PC-3 (cell line): Measurements from ENCODE around the gene CST11. TPM values are rescaled to one million over a fixed set of nuclear protein-coding genes. Genes with fewer than 3 reads are reported as not detected.

Experiments
- ATAC-seq: fragments of 200-7000 bp; cut with Tn5 transposase; 2 replicates; pipeline ENCODE4 v1.9.1; 2020; ENCODE audit warnings: mild to moderate bottlenecking, moderate library complexity
- BruUV-seq: library from RNA; stranded (reverse); fragments of 400-500 nt; replicated peaks from 2 replicates; lab custom pipeline; 2021; lab: Mats Ljungman, UMichigan
- CTCF ChIA-PET: fragments of 300-600 bp; sonication (Branson Sonifier 250); formaldehyde crosslinking; loops from one replicate; lab custom pipeline; 2022; ENCODE audit warnings: antibody characterized with exemption; lab: Charles Lee
- POLR2A ChIA-PET: fragments of 300-600 bp; sonication (Branson Sonifier 250); formaldehyde crosslinking; loops from one replicate; lab custom pipeline; 2022; ENCODE audit warnings: antibody characterized with exemption; ENCODE audit not compliant: unreplicated experiment; lab: Charles Lee
- DNase-seq: peaks from one replicate; pipeline ENCODE4 v3.0.0-alpha.2; 2015
- H2AFZ ChIP-seq: fragments of 300-600 bp; sonication (generic); 2 replicates; pipeline ENCODE4 v1.6.0; 2016; ENCODE audit warnings: antibody characterized with exemption, low read length
- H3F3A ChIP-seq: fragments of 300-600 bp; sonication (generic); one replicate; pipeline ENCODE4 v1.6.0; 2017; ENCODE audit warnings: antibody characterized with exemption, low read length, control low read depth, mild to moderate bottlenecking; ENCODE audit not compliant: unreplicated experiment
- H3K27ac ChIP-seq: fragments of 300-600 bp; sonication (generic); 2 replicates; pipeline ENCODE4 v1.5.1; 2016; ENCODE audit warnings: mild to moderate bottlenecking, low read length
- H3K27me3 ChIP-seq: fragments of 300-600 bp; sonication (generic); 2 replicates; pipeline ENCODE4 v1.6.1; 2016; ENCODE audit warnings: low read length, mixed read lengths
- H3K36me3 ChIP-seq: fragments of 300-600 bp; sonication (generic); 2 replicates; pipeline ENCODE4 v1.6.1; 2016; ENCODE audit warnings: low read depth, mixed run types, low read length, mixed read lengths
- H3K4me1 ChIP-seq: fragments of 300-600 bp; sonication (generic); 2 replicates; pipeline ENCODE4 v1.5.1; 2016; ENCODE audit warnings: low read length; ENCODE audit not compliant: insufficient read depth
- H3K4me2 ChIP-seq: fragments of 300-600 bp; sonication (generic); 2 replicates; pipeline ENCODE4 v1.6.0; 2016; ENCODE audit warnings: low read length
- H3K4me3 ChIP-seq: fragments of 300-600 bp; sonication (generic); 2 replicates; pipeline ENCODE4 v1.5.1; 2016; ENCODE audit warnings: mild to moderate bottlenecking, low read length, mixed read lengths
- H3K79me2 ChIP-seq: fragments of 300-600 bp; sonication (generic); 2 replicates; pipeline ENCODE4 v1.6.1; 2017; ENCODE audit warnings: low read length, mixed read lengths
- H3K9ac ChIP-seq: fragments of 300-600 bp; sonication (generic); 2 replicates; pipeline ENCODE4 v1.6.0; 2016; ENCODE audit warnings: mild to moderate bottlenecking, low read length
- H3K9me2 ChIP-seq: fragments of 300-600 bp; sonication (generic); replicated peaks from 2 replicates; pipeline ENCODE4 v1.6.1; 2016; ENCODE audit warnings: mixed run types, low read length, mixed read lengths
- H3K9me3 ChIP-seq: fragments of 300-600 bp; sonication (generic); 2 replicates; pipeline ENCODE4 v1.6.1; 2016; ENCODE audit warnings: low read length, mixed read lengths
- H4K20me1 ChIP-seq: fragments of 300-600 bp; sonication (generic); 2 replicates; pipeline ENCODE4 v1.6.1; 2016; ENCODE audit warnings: low read length, mixed read lengths
- CTCF ChIP-seq: fragments of 300-600 bp; sonication (generic); conservative IDR thresholded peaks from 2 replicates; pipeline ENCODE4 v1.5.1; 2017; ENCODE audit warnings: antibody characterized with exemption, low read depth, mild to moderate bottlenecking, low read length
- EZH2 ChIP-seq: fragments of 300-600 bp; sonication (generic); IDR thresholded peaks from one replicate; pipeline ENCODE4 v1.6.1; 2017; ENCODE audit warnings: antibody characterized with exemption, mild to moderate bottlenecking, low read length; ENCODE audit not compliant: unreplicated experiment
- EZH2phosphoT487 ChIP-seq: fragments of 300-600 bp; sonication (generic); IDR thresholded peaks from 2 replicates; pipeline ENCODE4 v1.6.1; 2018; ENCODE audit warnings: mild to moderate bottlenecking, antibody characterized with exemption, low read length, borderline replicate concordance
- intact Hi-C: fragments of 100-400 bp; cut with micrococcal nuclease; formaldehyde crosslinking; loops from 2 replicates; pipeline ENCODE4 v1.9.0; 2023
- total RNA-seq: library from RNA; depleted of rRNA; stranded (reverse); fragments of >200 nt; gene quantifications from 2 replicates; pipeline ENCODE4 v1.2.3, GENCODE V29; 2014

CST11 gene
- total RNA-seq, 1 experiment from 2014 or later, result not detected

GRCh38 chr20:23415555-23415954 lies 37.1 kb downstream of the CST11 start:
- Histone ChIP-seq H2AFZ (no peak overlapping the region), H3K79me2 (peaks cover 98% of the 10 kb centered on the region), H3K9me3 (no peaks in the 10 kb centered on the region), H3K27ac (no peak overlapping the region), H3K9me2 (no peaks in the 10 kb centered on the region), H3K4me1 (peaks cover 7% of the 10 kb centered on the region; the same call in 1 of the 2 replicates), H3F3A (no peaks in the 10 kb centered on the region), H3K27me3 (no peaks in the 10 kb centered on the region), H3K4me3 (no peak overlapping the region), H3K4me2 (no peak overlapping the region), H3K36me3 (no peaks in the 10 kb centered on the region), H4K20me1 (peaks cover 7% of the 10 kb centered on the region; the same call in 1 of the 2 replicates), H3K9ac (no peak overlapping the region)
- ATAC-seq (no peak), DNase-seq (no peak)
- no peak for TF ChIP-seq EZH2phosphoT487
- no peak for TF ChIP-seq CTCF
- TF ChIP-seq EZH2, result no peak
- POLR2A ChIA-PET, result no interaction called here
- intact Hi-C loops, result no loop called here
- no TSS peak for BruUV-seq
- CTCF ChIA-PET, result no interaction called here

- intact Hi-C loops, result no loop called here
- POLR2A ChIA-PET, result no interaction called here
- CTCF ChIA-PET, result no interaction called here
Observed at GRCh38 chr20:23414526-23415188, 38.0 kb downstream of the CST11 start.

More at GRCh38 chr20:23414526-23415188, 38.0 kb downstream of the CST11 start:
- H3K9me2 ChIP-seq, result no peaks in the 10 kb centered on the region
- peaks cover 7% of the 10 kb centered on the region for H4K20me1 ChIP-seq
- no peak for TF ChIP-seq EZH2phosphoT487
- TF ChIP-seq EZH2, result no peak
- TF ChIP-seq CTCF, result no peak
- peaks cover 5% of the 10 kb centered on the region; the same call in 1 of the 2 replicates for H3K4me1 ChIP-seq
- H3K79me2 ChIP-seq, result peaks cover 98% of the 10 kb centered on the region
- no peak overlapping the region for H3K9ac ChIP-seq
- H3K4me2 ChIP-seq, result no peak overlapping the region
- no peaks in the 10 kb centered on the region for H3F3A ChIP-seq
- H3K9me3 ChIP-seq, result no peaks in the 10 kb centered on the region
- no peak overlapping the region for H3K4me3 ChIP-seq
- no peak for ATAC-seq
- H3K36me3 ChIP-seq, result no peaks in the 10 kb centered on the region
- no TSS peak for BruUV-seq
- no peak for DNase-seq
- no peaks in the 10 kb centered on the region for H3K27me3 ChIP-seq
- H3K27ac ChIP-seq, result no peak overlapping the region
- H2AFZ ChIP-seq, result no peak overlapping the region
